Stomach (tissue), 9 donors: ENCODE data around the gene VAMP5. TPM values are rescaled to one million over a fixed set of nuclear protein-coding genes. Genes with fewer than 3 reads are reported as not detected.

Experiments
- DNase-seq, 2 donors: peaks; one replicate each; pipeline versions ENCODE4 v3.0.0 to v3.0.0-alpha.2; 2013 to 2019
- H3K27ac ChIP-seq, 5 donors: fragments of 200-600 bp in 4 of 5; sonication (generic) in 4 of 5; one replicate each; pipeline ENCODE4 v1.5.1; 2013 to 2019; ENCODE audit warnings: mild to moderate bottlenecking in 1 of 5, moderate library complexity in 1 of 5
- H3K27me3 ChIP-seq, 3 donors: fragments of 200-600 bp; sonication (generic); one replicate each; pipeline ENCODE4 v1.5.1; 2017 to 2019; ENCODE audit warnings: mixed run types in 1 of 3
- H3K36me3 ChIP-seq, 4 donors: fragments of 200-600 bp; sonication (generic); 1 replicate in 3 of 4; 2 replicates in 1 of 4; pipeline ENCODE4 v1.5.1; 2016 to 2019
- H3K4me1 ChIP-seq, 4 donors: fragments of 200-600 bp; sonication (generic); one replicate each; pipeline ENCODE4 v1.5.1; 2016 to 2019
- H3K4me3 ChIP-seq, 4 donors: fragments of 200-600 bp; sonication (generic) in 3 of 4; one replicate each; pipeline ENCODE4 v1.5.1; 2016 to 2019; ENCODE audit warnings: mild to moderate bottlenecking in 1 of 4
- H3K9me3 ChIP-seq, 4 donors: fragments of 200-600 bp; sonication (generic); one replicate each; pipeline ENCODE4 v1.5.1; 2016 to 2019
- EP300 ChIP-seq: sonication (generic); formaldehyde crosslinking; IDR thresholded peaks from one replicate; pipeline ENCODE4 v1.6.1; 2017; ENCODE audit warnings: antibody characterized with exemption
- POLR2A ChIP-seq, 4 donors: fragments of 450-650 bp; IDR thresholded peaks; one replicate each; pipeline ENCODE4 v1.6.1; 2016; ENCODE audit warnings: antibody characterized with exemption in 4 of 4, control low read depth in 2 of 4, mild to moderate bottlenecking in 1 of 4, moderate library complexity in 1 of 4
- POLR2AphosphoS5 ChIP-seq, 3 donors: sonication (generic); formaldehyde crosslinking; IDR thresholded peaks; one replicate each; pipeline ENCODE4 v1.6.1; 2016; ENCODE audit warnings: antibody characterized with exemption in 3 of 3
- WGBS, 5 donors: extraction: QIAGEN DNeasy Blood & Tissue Kit in 3 of 5; methylation state at CpG; one replicate each; pipeline versions ENCODE4 v1.1.5 to v1.1.7; 2013 to 2018; 5-methylcytosine and 5-hydroxymethylcytosine counted together
- intact Hi-C: fragments of 100-400 bp; cut with DNase I; formaldehyde crosslinking; loops from one replicate; pipeline ENCODE4 v1.15.1; 2023; ENCODE audit warnings: low total_unique reads
- polyA plus RNA-seq, 3 donors: library from polyadenylated mRNA; stranded (reverse); fragments of 200-250 nt; gene quantifications; one replicate each; pipeline ENCODE4 v1.2.3, GENCODE V29; 2013
- small RNA-seq, 4 donors: library from RNA; depleted of rRNA; stranded (forward); fragments of <200 nt; gene quantifications; one replicate each; pipeline ENCODE3, GENCODE V24; 2016
- total RNA-seq, 5 donors: library from RNA; depleted of rRNA; stranded (reverse); fragments of >200 nt; gene quantifications; one replicate each; pipeline versions ENCODE4 v1.1.0 to v1.2.3, GENCODE V29; 2014 to 2016
- TF ChIP-seq, protein P1 (sequence below), 7 experiments: fragments of 450-650 bp in 4 of 7; fragments of 200-600 bp in 3 of 7; sonication (generic) in 3 of 7; IDR thresholded peaks; one replicate each; pipeline ENCODE4 v1.5.1; 2016 to 2019; ENCODE audit warnings: antibody characterized with exemption in 7 of 7, control low read depth in 2 of 7, mild to moderate bottlenecking in 1 of 7
- donor health status: healthy with polysubstance abuse.
- donor health status: Bipolar disorder and iron deficiency.
- donor health status: healthy.

VAMP5 gene
- total and polyA plus RNA-seq, 8 donors = 7.7 to 95.1 (median 77.8) TPM

DNA sequence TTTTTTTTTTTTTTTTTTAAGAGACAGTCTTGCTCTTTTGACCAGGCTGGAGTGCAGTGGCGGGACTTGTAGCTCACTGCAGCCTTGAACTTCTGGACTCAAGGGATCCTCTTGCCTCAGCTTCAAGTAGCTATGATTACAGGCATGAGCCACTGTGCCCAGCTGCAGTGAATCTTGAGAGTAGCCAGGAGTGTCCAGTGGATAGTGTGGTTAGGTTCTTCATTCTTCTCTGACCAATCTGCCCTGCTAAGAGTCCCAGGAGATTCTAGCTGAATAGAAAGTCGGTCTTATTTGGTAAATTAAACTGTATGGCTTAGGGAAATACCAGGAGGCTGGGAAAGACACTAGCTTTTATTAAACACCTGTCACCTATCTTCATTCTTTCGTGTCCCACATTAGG is 47.1 kb downstream of the VAMP5 start:
- H3K36me3 ChIP-seq = peaks cover 65 to 100% (median 100%) of the 10 kb centered on the region in 4 donors
- H3K27me3 ChIP-seq = no peaks in the 10 kb centered on the region
- H3K9me3 ChIP-seq = no peaks in the 10 kb centered on the region
- H3K4me1 ChIP-seq = peaks cover 0 to 8% (median 0%) of the 10 kb centered on the region in 4 donors
- DNase-seq = no peak
- TF ChIP-seq, protein P1, sequence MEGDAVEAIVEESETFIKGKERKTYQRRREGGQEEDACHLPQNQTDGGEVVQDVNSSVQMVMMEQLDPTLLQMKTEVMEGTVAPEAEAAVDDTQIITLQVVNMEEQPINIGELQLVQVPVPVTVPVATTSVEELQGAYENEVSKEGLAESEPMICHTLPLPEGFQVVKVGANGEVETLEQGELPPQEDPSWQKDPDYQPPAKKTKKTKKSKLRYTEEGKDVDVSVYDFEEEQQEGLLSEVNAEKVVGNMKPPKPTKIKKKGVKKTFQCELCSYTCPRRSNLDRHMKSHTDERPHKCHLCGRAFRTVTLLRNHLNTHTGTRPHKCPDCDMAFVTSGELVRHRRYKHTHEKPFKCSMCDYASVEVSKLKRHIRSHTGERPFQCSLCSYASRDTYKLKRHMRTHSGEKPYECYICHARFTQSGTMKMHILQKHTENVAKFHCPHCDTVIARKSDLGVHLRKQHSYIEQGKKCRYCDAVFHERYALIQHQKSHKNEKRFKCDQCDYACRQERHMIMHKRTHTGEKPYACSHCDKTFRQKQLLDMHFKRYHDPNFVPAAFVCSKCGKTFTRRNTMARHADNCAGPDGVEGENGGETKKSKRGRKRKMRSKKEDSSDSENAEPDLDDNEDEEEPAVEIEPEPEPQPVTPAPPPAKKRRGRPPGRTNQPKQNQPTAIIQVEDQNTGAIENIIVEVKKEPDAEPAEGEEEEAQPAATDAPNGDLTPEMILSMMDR (IDR thresholded peaks at IDR 0.05) = no peak
- TF ChIP-seq POLR2AphosphoS5 (IDR thresholded peaks at IDR 0.05) (no peak), EP300 (no peak), POLR2A (IDR thresholded peaks at IDR 0.05) (no peak)
- no peak overlapping the region for H3K27ac ChIP-seq
- H3K4me3 ChIP-seq = no peak overlapping the region
- intact Hi-C loops = no loop called here
- 91 to 97% (median 96%) methylated on average over 3 of the region's 3 CpGs for WGBS, 5 donors

GRCh38 chr2:85635011-85635410 is 50.8 kb downstream of the VAMP5 start:
- H3K27ac ChIP-seq = no peak overlapping the region
- intact Hi-C loops = no loop called here
- H3K4me3 ChIP-seq = no peak overlapping the region
- no peaks in the 10 kb centered on the region for H3K27me3 ChIP-seq
- H3K9me3 ChIP-seq = no peaks in the 10 kb centered on the region
- no peak for DNase-seq
- H3K36me3 ChIP-seq = peaks cover 83 to 100% (median 100%) of the 10 kb centered on the region in 4 donors
- peaks cover 0 to 7% (median 0%) of the 10 kb centered on the region in 4 donors for H3K4me1 ChIP-seq
- TF ChIP-seq POLR2AphosphoS5 (IDR thresholded peaks at IDR 0.05) = no peak
- TF ChIP-seq, protein P1 (IDR thresholded peaks at IDR 0.05) = no peak
- TF ChIP-seq EP300 = no peak
- no peak for TF ChIP-seq POLR2A (IDR thresholded peaks at IDR 0.05)
- WGBS, 5 donors = 83 to 91% (median 88%) methylated on average over 8 of the region's 8 CpGs

GRCh38 chr2:85635636-85636035 is 51.4 kb downstream of the VAMP5 start:
- H3K27ac ChIP-seq = no peak overlapping the region
- WGBS, 5 donors = 54 to 68% (median 61%) methylated on average over 4 of the region's 4 CpGs
- intact Hi-C loops = no loop called here
- DNase-seq = no peak
- no peak overlapping the region for H3K4me3 ChIP-seq
- TF ChIP-seq POLR2AphosphoS5 (IDR thresholded peaks at IDR 0.05) (no peak), POLR2A (IDR thresholded peaks at IDR 0.05) (no peak), EP300 (no peak)
- TF ChIP-seq, protein P1 (IDR thresholded peaks at IDR 0.05) = no peak
- H3K4me1 ChIP-seq = peaks cover 0 to 7% (median 0%) of the 10 kb centered on the region in 4 donors
- peaks cover 86 to 100% (median 100%) of the 10 kb centered on the region in 4 donors for H3K36me3 ChIP-seq
- no peaks in the 10 kb centered on the region for H3K9me3 ChIP-seq
- H3K27me3 ChIP-seq = no peaks in the 10 kb centered on the region

DNA sequence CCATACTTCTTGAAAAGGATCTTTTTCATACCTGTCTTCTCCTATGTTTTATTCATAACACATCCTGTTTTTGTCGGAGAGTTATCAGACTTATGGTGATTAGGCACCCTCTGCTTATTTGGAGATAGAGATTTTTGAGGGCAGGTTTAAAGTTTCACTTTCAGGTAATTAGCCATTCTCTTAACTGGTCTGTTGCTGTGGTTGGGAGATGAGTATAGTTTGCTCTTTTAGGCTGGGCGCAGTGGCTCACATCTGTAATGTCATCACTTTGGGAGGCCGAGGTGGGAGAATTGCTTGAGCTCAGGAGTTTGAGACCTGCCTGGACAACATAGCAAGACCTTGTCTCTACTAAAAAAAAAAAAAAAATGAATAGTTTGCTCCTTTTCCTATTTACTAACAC is 58.5 kb downstream of the VAMP5 start:
- Histone ChIP-seq H3K4me3 (no peak overlapping the region), H3K27ac (no peak overlapping the region), H3K36me3 (peaks cover 98 to 100% (median 100%) of the 10 kb centered on the region in 4 donors), H3K4me1 (peaks cover 0 to 1% (median 0%) of the 10 kb centered on the region in 4 donors), H3K27me3 (no peaks in the 10 kb centered on the region), H3K9me3 (no peaks in the 10 kb centered on the region)
- 64 to 78% (median 70%) methylated on average over 3 of the region's 3 CpGs for WGBS, 5 donors
- no peak for DNase-seq
- TF ChIP-seq POLR2A (IDR thresholded peaks at IDR 0.05) (no peak), EP300 (no peak), POLR2AphosphoS5 (IDR thresholded peaks at IDR 0.05) (no peak)
- TF ChIP-seq, protein P1 (IDR thresholded peaks at IDR 0.05) = no peak
- intact Hi-C loops = no loop called here

Small RNAs within 50 kb of the gene (small RNA-seq; reads per million reads assigned to genes)
- gene RN7SL126P = 0 reads per million in 4 donors

Other genes starting within 250 kb of the VAMP5 start
- 10 to 100 TPM; 22.2 to 90.1 (median 83.9) TPM for gene RETSAT, start 229.9 kb upstream of the VAMP5 start, total RNA-seq
- 10 to 100 TPM; 11.5 to 23.9 (median 19.4) TPM for gene RETSAT, start 229.9 kb upstream of the VAMP5 start, polyA plus RNA-seq
- gene ELMOD3, start 229.7 kb upstream of the VAMP5 start, total RNA-seq = 10 to 100 TPM; 16.9 to 43.8 (median 21.7) TPM
- 10 to 100 TPM; 13.4 to 19.7 (median 17.0) TPM for gene ELMOD3, start 229.7 kb upstream of the VAMP5 start, polyA plus RNA-seq
- 100 to 1,000 TPM in 2 of 5 donors, 10 to 100 TPM in 3; 35.0 to 135 (median 50.8) TPM for gene CAPG, start 174.1 kb upstream of the VAMP5 start, total RNA-seq
- gene CAPG, start 174.1 kb upstream of the VAMP5 start, polyA plus RNA-seq = 100 to 1,000 TPM; 146 to 350 (median 157) TPM
- gene SH2D6, start 165.7 kb upstream of the VAMP5 start, total RNA-seq = 10 to 100 TPM in 2 of 5 donors, 1 to 10 TPM in 1, not detected in 2; 2.2 to 14.5 (median 13.4) TPM
- gene SH2D6, start 165.7 kb upstream of the VAMP5 start, polyA plus RNA-seq = 1 to 10 TPM; 1.1 to 2.3 (median 1.2) TPM
- gene MAT2A, start 45.3 kb upstream of the VAMP5 start, total RNA-seq = 100 to 1,000 TPM in 3 of 5 donors, 10 to 100 TPM in 2; 88.7 to 278 (median 190) TPM
- gene MAT2A, start 45.3 kb upstream of the VAMP5 start, polyA plus RNA-seq = 100 to 1,000 TPM in 1 of 3 donors, 10 to 100 TPM in 2; 73.3 to 107 (median 91.2) TPM
- gene GGCX, start 22.9 kb upstream of the VAMP5 start, total RNA-seq = 10 to 100 TPM; 12.2 to 87.5 (median 19.6) TPM
- gene GGCX, start 22.9 kb upstream of the VAMP5 start, polyA plus RNA-seq = 10 to 100 TPM in 2 of 3 donors, 1 to 10 TPM in 1; 5.2 to 15.1 (median 14.9) TPM
- 100 to 1,000 TPM in 2 of 5 donors, 10 to 100 TPM in 1, 1 to 10 TPM in 1, not detected in 1; 2.2 to 191 (median 79.6) TPM for gene VAMP8, start 6.8 kb upstream of the VAMP5 start, total RNA-seq
- gene VAMP8, start 6.8 kb upstream of the VAMP5 start, polyA plus RNA-seq = 100 to 1,000 TPM; 358 to 568 (median 435) TPM
- gene RNF181, start 11.3 kb downstream of the VAMP5 start, total RNA-seq = 100 to 1,000 TPM in 1 of 5 donors, 10 to 100 TPM in 3, not detected in 1; 11.3 to 143 (median 79.1) TPM
- gene RNF181, start 11.3 kb downstream of the VAMP5 start, polyA plus RNA-seq = 100 to 1,000 TPM; 217 to 272 (median 223) TPM
- gene TMEM150A, start 18.3 kb downstream of the VAMP5 start, total RNA-seq = 10 to 100 TPM in 3 of 5 donors, 1 to 10 TPM in 1, not detected in 1; 5.0 to 62.4 (median 24.9) TPM
- gene TMEM150A, start 18.3 kb downstream of the VAMP5 start, polyA plus RNA-seq = 10 to 100 TPM; 15.9 to 27.8 (median 21.3) TPM
- gene C2orf68, start 27.6 kb downstream of the VAMP5 start, total RNA-seq = 10 to 100 TPM; 12.7 to 40.8 (median 19.7) TPM
- gene C2orf68, start 27.6 kb downstream of the VAMP5 start, polyA plus RNA-seq = 10 to 100 TPM; 19.9 to 22.5 (median 20.5) TPM
- 100 to 1,000 TPM in 2 of 5 donors, 10 to 100 TPM in 3; 17.5 to 454 (median 51.0) TPM for gene USP39, start 31.8 kb downstream of the VAMP5 start, total RNA-seq
- 10 to 100 TPM; 30.9 to 38.6 (median 37.5) TPM for gene USP39, start 31.8 kb downstream of the VAMP5 start, polyA plus RNA-seq
- 1,000 to 10,000 TPM in 1 of 5 donors, 10 to 100 TPM in 1, 1 to 10 TPM in 1, under 1 TPM in 1, not detected in 1; 0.14 to 4,040 (median 7.4) TPM for gene SFTPB, start 83.8 kb downstream of the VAMP5 start, total RNA-seq
- gene SFTPB, start 83.8 kb downstream of the VAMP5 start, polyA plus RNA-seq = 10 to 100 TPM in 1 of 3 donors, 1 to 10 TPM in 1, under 1 TPM in 1; 0.44 to 10.8 (median 1.8) TPM
- 1 to 10 TPM in 1 of 5 donors, under 1 TPM in 1, not detected in 3; 0.72 to 5.8 TPM for gene GNLY, start 109.9 kb downstream of the VAMP5 start, total RNA-seq
- gene GNLY, start 109.9 kb downstream of the VAMP5 start, polyA plus RNA-seq = 1 to 10 TPM; 1.1 to 2.4 (median 1.7) TPM
- gene ATOH8, start 169.6 kb downstream of the VAMP5 start, total RNA-seq = 10 to 100 TPM in 2 of 5 donors, 1 to 10 TPM in 3; 2.3 to 23.2 (median 9.7) TPM
- gene ATOH8, start 169.6 kb downstream of the VAMP5 start, polyA plus RNA-seq = 10 to 100 TPM; 11.3 to 20.0 (median 15.3) TPM